Activated naive CD8-positive, alpha-beta T cell treated with anti-CD3 and anti-CD28 coated beads for 36 hours (primary cell): ENCODE data around the gene HK3. TPM values are rescaled to one million over a fixed set of nuclear protein-coding genes. Genes with fewer than 3 reads are reported as not detected.

Source experiments
- DNase-seq: peaks from one replicate; pipeline ENCODE4 v3.0.0; 2021
- H3K27ac Mint-ChIP-seq: one replicate; pipeline ENCODE4 v1.8.0; 2022; ENCODE audit warnings: mild to moderate bottlenecking, moderate library complexity, mixed read lengths
- H3K27me3 Mint-ChIP-seq: one replicate; pipeline ENCODE4 v1.8.0; 2022; ENCODE audit warnings: mild to moderate bottlenecking, mixed read lengths
- H3K36me3 Mint-ChIP-seq: one replicate; pipeline ENCODE4 v1.8.0; 2021; ENCODE audit warnings: mild to moderate bottlenecking, mixed read lengths
- H3K4me1 Mint-ChIP-seq: one replicate; pipeline ENCODE4 v1.8.0; 2021; ENCODE audit warnings: mixed read lengths
- H3K4me3 Mint-ChIP-seq: one replicate; pipeline ENCODE4 v1.8.0; 2022; ENCODE audit warnings: mild to moderate bottlenecking, moderate library complexity, mixed read lengths
- H3K9me3 Mint-ChIP-seq: one replicate; pipeline ENCODE4 v1.8.0; 2022; ENCODE audit warnings: mixed read lengths
- total RNA-seq, 2 experiments: library from RNA; stranded (reverse); gene quantifications; one replicate each; pipeline ENCODE4 v1.2.3, GENCODE V29; 2021

Gene HK3
- not detected for total RNA-seq

GRCh38 chr5:176899296-176899891 lies at the start of gene HK3:
HK3 (minus strand) TSS chr5:176899346; CDS start chr5:176896159, 3,187 bp downstream.
- Mint-ChIP-seq H3K36me3 (peaks cover 24% of the 10 kb centered on the region), H3K27ac (no peak within 1 kb of the TSS), H3K4me1 (peaks cover 36% of the 10 kb centered on the region), H3K4me3 (no peak within 1 kb of the TSS), H3K9me3 (no peaks in the 10 kb centered on the region), H3K27me3 (peaks cover 4% of the 10 kb centered on the region)
- no peak for DNase-seq

DNA sequence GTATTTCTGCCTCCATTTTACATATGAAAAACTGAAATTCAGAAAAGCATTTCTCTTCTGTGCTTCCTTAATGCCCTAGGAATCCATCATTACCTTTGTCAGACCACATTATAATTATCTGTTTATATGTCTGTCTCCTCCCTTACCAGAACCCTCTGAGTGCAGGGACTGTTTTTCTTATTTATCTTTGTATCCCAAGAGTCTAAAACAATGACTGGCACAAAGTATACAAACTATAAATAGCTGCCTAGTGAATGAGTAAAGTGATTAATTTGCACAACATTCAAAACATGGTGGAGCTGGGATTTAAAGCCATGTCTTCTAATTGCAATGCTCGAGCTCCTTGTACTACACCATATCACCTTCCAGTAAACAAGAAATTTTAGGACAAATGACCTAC lies 49.3 kb upstream of the HK3 start:
- DNase-seq: no peak

DNA sequence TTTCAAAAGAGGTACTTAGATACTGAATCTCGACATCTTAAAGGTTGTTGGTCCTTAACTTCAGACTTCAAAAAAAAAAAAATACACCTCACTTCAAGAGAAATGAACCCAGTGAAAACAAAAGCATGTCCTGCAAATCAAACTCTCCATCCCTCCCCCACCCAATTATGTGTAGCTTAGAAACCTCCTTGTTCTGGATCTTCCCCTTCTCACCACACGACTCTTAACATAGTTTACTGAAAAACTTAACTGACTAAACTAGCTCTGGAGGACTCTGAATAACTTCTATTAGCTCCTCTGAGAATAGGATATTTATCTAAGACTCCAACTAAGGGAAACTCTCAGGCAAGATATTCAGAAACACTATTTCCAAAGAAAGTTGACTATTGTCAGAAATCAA lies 48.7 kb upstream of the HK3 start:
- Mint-ChIP-seq H3K36me3 (peaks cover 31% of the 10 kb centered on the region), H3K4me1 (no peaks in the 10 kb centered on the region)
- DNase-seq: no peak

More for the DNA sequence above, 49.3 kb upstream of the HK3 start:
- no peaks in the 10 kb centered on the region for H3K27me3 Mint-ChIP-seq
- no peaks in the 10 kb centered on the region for H3K9me3 Mint-ChIP-seq
- H3K27ac Mint-ChIP-seq: no peak overlapping the region
- no peak overlapping the region for H3K4me3 Mint-ChIP-seq
- H3K36me3 Mint-ChIP-seq: peaks cover 27% of the 10 kb centered on the region
- no peaks in the 10 kb centered on the region for H3K4me1 Mint-ChIP-seq

GRCh38 chr5:176944268-176944667 lies 45.1 kb upstream of the HK3 start:
- Mint-ChIP-seq H3K9me3 (no peaks in the 10 kb centered on the region), H3K4me1 (no peaks in the 10 kb centered on the region), H3K27ac (no peak overlapping the region), H3K27me3 (no peaks in the 10 kb centered on the region), H3K4me3 (no peak overlapping the region), H3K36me3 (peaks cover 28% of the 10 kb centered on the region)
- no peak for DNase-seq

More for the DNA sequence above, 48.7 kb upstream of the HK3 start:
- Mint-ChIP-seq H3K9me3 (no peaks in the 10 kb centered on the region), H3K27ac (no peak overlapping the region), H3K27me3 (no peaks in the 10 kb centered on the region), H3K4me3 (no peak overlapping the region)

- DNase-seq: no peak
- peaks cover 28% of the 10 kb centered on the region for H3K36me3 Mint-ChIP-seq
- no peaks in the 10 kb centered on the region for H3K27me3 Mint-ChIP-seq
- H3K27ac Mint-ChIP-seq: no peak overlapping the region
- H3K9me3 Mint-ChIP-seq: no peaks in the 10 kb centered on the region
- no peak overlapping the region for H3K4me3 Mint-ChIP-seq
- H3K4me1 Mint-ChIP-seq: no peaks in the 10 kb centered on the region
These were observed 44.7 kb upstream of the HK3 start for GRCh38 chr5:176943816-176944215.

DNA sequence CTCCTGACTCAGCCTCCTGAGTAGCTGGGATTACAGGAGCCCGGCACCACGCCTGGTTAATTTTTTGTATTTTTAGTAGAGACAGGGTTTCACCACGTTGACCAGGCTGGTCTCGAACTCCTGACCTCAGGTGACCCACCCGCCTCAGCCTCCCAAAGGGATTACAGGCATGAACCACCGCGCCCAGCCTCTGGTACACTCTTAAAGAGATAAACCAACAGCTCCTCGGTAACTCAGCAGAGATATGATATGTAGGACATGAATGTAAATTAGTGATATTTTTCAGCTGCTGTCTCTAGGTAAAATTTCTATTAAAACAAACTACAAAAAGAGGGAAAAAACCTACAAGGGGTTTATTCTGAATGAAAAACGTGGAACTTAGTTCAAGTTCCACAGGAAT lies 42.8 kb upstream of the HK3 start:
- Mint-ChIP-seq H3K9me3 (no peaks in the 10 kb centered on the region), H3K27ac (peak overlapping the region; percentile 25), H3K4me1 (no peaks in the 10 kb centered on the region), H3K4me3 (no peak overlapping the region), H3K27me3 (no peaks in the 10 kb centered on the region), H3K36me3 (peaks cover 25% of the 10 kb centered on the region)
- DNase-seq: no peak

- H3K9me3 Mint-ChIP-seq: no peaks in the 10 kb centered on the region
- H3K27ac Mint-ChIP-seq: no peak overlapping the region
- DNase-seq: no peak
- peaks cover 16% of the 10 kb centered on the region for H3K4me1 Mint-ChIP-seq
- no peak overlapping the region for H3K4me3 Mint-ChIP-seq
- H3K27me3 Mint-ChIP-seq: no peaks in the 10 kb centered on the region
- peaks cover 18% of the 10 kb centered on the region for H3K36me3 Mint-ChIP-seq
These were observed 39.3 kb upstream of the HK3 start for GRCh38 chr5:176938472-176938871.

- Mint-ChIP-seq H3K4me3 (no peak overlapping the region), H3K9me3 (no peaks in the 10 kb centered on the region), H3K4me1 (peaks cover 23% of the 10 kb centered on the region), H3K27me3 (no peaks in the 10 kb centered on the region), H3K36me3 (peaks cover 18% of the 10 kb centered on the region), H3K27ac (peak overlapping the region; percentile 17)
- no peak for DNase-seq
These were observed 35.9 kb upstream of the HK3 start for GRCh38 chr5:176935017-176935416.

GRCh38 chr5:176934309-176934930 lies 35.3 kb upstream of the HK3 start:
- Mint-ChIP-seq H3K27ac (peak overlapping the region; percentile 17), H3K36me3 (peaks cover 21% of the 10 kb centered on the region), H3K27me3 (no peaks in the 10 kb centered on the region)

GRCh38 chr5:176929654-176930053 lies 30.5 kb upstream of the HK3 start:
- H3K36me3 Mint-ChIP-seq: peaks cover 18% of the 10 kb centered on the region
- H3K4me3 Mint-ChIP-seq: no peak overlapping the region
- H3K9me3 Mint-ChIP-seq: no peaks in the 10 kb centered on the region
- H3K4me1 Mint-ChIP-seq: peaks cover 10% of the 10 kb centered on the region
- no peaks in the 10 kb centered on the region for H3K27me3 Mint-ChIP-seq
- no peak overlapping the region for H3K27ac Mint-ChIP-seq
- DNase-seq: no peak

More at GRCh38 chr5:176934309-176934930, 35.3 kb upstream of the HK3 start:
- no peak overlapping the region for H3K4me3 Mint-ChIP-seq
- peaks cover 24% of the 10 kb centered on the region for H3K4me1 Mint-ChIP-seq
- DNase-seq: no peak
- no peaks in the 10 kb centered on the region for H3K9me3 Mint-ChIP-seq

DNA sequence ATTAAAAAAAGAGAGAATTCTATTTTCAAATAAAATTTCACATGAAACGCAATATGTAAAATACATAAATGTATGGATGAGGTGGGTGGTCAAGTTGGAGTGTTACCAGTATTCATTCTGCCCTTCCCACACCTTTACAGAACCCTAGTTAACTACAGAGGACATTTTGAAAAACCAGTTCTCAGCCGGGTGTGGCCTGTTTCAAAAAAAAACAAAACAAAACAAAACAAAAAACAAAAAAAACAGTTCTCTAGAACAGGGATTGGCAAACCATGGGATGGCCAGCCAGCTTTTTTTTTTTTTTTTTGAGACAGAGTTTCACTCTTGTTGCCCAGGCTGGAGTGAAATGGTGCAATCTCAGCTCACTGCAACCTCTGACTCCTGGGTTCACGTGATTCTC lies 28.4 kb upstream of the HK3 start:
- Mint-ChIP-seq H3K9me3 (no peaks in the 10 kb centered on the region), H3K27me3 (no peaks in the 10 kb centered on the region), H3K4me3 (no peak overlapping the region), H3K4me1 (peaks cover 7% of the 10 kb centered on the region), H3K27ac (no peak overlapping the region), H3K36me3 (peaks cover 20% of the 10 kb centered on the region)
- DNase-seq: no peak

- Mint-ChIP-seq H3K27ac (no peak overlapping the region), H3K36me3 (peaks cover 15% of the 10 kb centered on the region)
These were observed 23.7 kb upstream of the HK3 start for GRCh38 chr5:176922817-176923216.

DNA sequence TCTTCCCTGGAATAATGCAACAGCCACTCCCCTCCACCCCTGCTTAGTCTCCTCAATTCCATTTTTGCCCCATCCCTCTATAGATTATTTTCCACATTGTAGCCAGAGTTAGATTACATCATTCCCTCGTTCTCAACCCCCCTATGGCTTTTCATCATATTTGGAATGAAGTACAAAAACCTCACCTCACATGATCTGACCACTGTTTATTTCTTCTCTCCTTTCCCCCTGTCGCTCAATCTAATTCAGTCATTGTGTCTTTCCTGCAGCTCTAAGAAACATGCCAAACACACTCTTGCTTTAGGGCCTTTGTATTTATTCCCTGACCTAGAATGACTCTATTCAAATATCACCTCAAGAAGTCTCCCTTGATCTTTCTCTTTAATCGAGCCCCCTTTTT lies 22.6 kb upstream of the HK3 start:
- H3K27ac Mint-ChIP-seq: no peak overlapping the region
- no peaks in the 10 kb centered on the region for H3K9me3 Mint-ChIP-seq
- peaks cover 15% of the 10 kb centered on the region for H3K36me3 Mint-ChIP-seq

More at GRCh38 chr5:176922817-176923216, 23.7 kb upstream of the HK3 start:
- Mint-ChIP-seq H3K4me3 (no peak overlapping the region), H3K9me3 (no peaks in the 10 kb centered on the region), H3K4me1 (no peaks in the 10 kb centered on the region), H3K27me3 (no peaks in the 10 kb centered on the region)
- DNase-seq: no peak

GRCh38 chr5:176918613-176919012 lies 19.5 kb upstream of the HK3 start:
- Mint-ChIP-seq H3K4me1 (peaks cover 5% of the 10 kb centered on the region), H3K27ac (no peak overlapping the region), H3K27me3 (no peaks in the 10 kb centered on the region), H3K4me3 (no peak overlapping the region), H3K36me3 (peaks cover 15% of the 10 kb centered on the region), H3K9me3 (no peaks in the 10 kb centered on the region)
- no peak for DNase-seq

More for the DNA sequence above, 22.6 kb upstream of the HK3 start:
- H3K27me3 Mint-ChIP-seq: no peaks in the 10 kb centered on the region
- no peak for DNase-seq
- H3K4me1 Mint-ChIP-seq: no peaks in the 10 kb centered on the region
- H3K4me3 Mint-ChIP-seq: no peak overlapping the region

GRCh38 chr5:176916337-176916736 lies 17.2 kb upstream of the HK3 start:
- Mint-ChIP-seq H3K4me3 (no peak overlapping the region), H3K9me3 (no peaks in the 10 kb centered on the region), H3K4me1 (peaks cover 15% of the 10 kb centered on the region), H3K36me3 (peaks cover 18% of the 10 kb centered on the region), H3K27ac (no peak overlapping the region), H3K27me3 (no peaks in the 10 kb centered on the region)
- DNase-seq: no peak

GRCh38 chr5:176915906-176916305 lies 16.8 kb upstream of the HK3 start:
- Mint-ChIP-seq H3K36me3 (peaks cover 16% of the 10 kb centered on the region), H3K9me3 (no peaks in the 10 kb centered on the region), H3K27me3 (no peaks in the 10 kb centered on the region), H3K4me1 (peaks cover 15% of the 10 kb centered on the region), H3K4me3 (no peak overlapping the region), H3K27ac (no peak overlapping the region)
- no peak for DNase-seq
